ENCODE results near the gene SOX2.

GRCh38 chr3:181730934-181731333 is 19.2 kb downstream of the SOX2 start:
- TF ChIP-seq CTCF (IDR thresholded peaks at IDR 0.05) = no peak
- TF ChIP-seq POLR2A (IDR thresholded peaks at IDR 0.05) = no peak

Measured in thyroid gland (tissue), 4 donors.